PC-9 (cell line): Measurements from ENCODE around the gene EPB41L4B. TPM values are rescaled to one million over a fixed set of nuclear protein-coding genes. Genes with fewer than 3 reads are reported as not detected.

Experiments used
- BruUV-seq: library from RNA; stranded (reverse); fragments of 400-500 nt; replicated peaks from 2 replicates; lab custom pipeline; 2021; lab: Mats Ljungman, UMichigan
- CTCF ChIA-PET: fragments of 300-600 bp; sonication (Branson Sonifier 250); formaldehyde crosslinking; loops from one replicate; lab custom pipeline; 2022; ENCODE audit warnings: antibody characterized with exemption; lab: Charles Lee
- POLR2A ChIA-PET: fragments of 300-600 bp; sonication (Branson Sonifier 250); formaldehyde crosslinking; loops from one replicate; lab custom pipeline; 2022; ENCODE audit warnings: antibody characterized with exemption; ENCODE audit not compliant: unreplicated experiment; lab: Charles Lee
- DNase-seq, 2 experiments: peaks; one replicate each; pipeline versions ENCODE4 v3.0.0 to v3.0.0-alpha.2; 2015 to 2022; ENCODE audit warnings: mixed read lengths in 1 of 2
- H2AFZ ChIP-seq: fragments of 200-600 bp; sonication (generic); 2 replicates; pipeline ENCODE4 v1.8.1; 2017; ENCODE audit warnings: antibody characterized with exemption
- H3F3A ChIP-seq: fragments of 200-600 bp; sonication (generic); 2 replicates; pipeline ENCODE4 v1.8.1; 2017; ENCODE audit warnings: antibody characterized with exemption, mild to moderate bottlenecking, low read depth; ENCODE audit not compliant: insufficient read depth
- H3K27ac ChIP-seq: fragments of 200-600 bp; sonication (generic); 2 replicates; pipeline ENCODE4 v1.6.1; 2016; ENCODE audit warnings: mixed run types
- H3K27me3 ChIP-seq: fragments of 200-600 bp; sonication (generic); 2 replicates; pipeline ENCODE4 v1.6.1; 2016; ENCODE audit warnings: low read depth, mixed run types; ENCODE audit not compliant: insufficient read depth
- H3K36me3 ChIP-seq: fragments of 200-600 bp; sonication (generic); 2 replicates; pipeline ENCODE4 v1.6.1; 2016; ENCODE audit warnings: low read depth, mixed run types
- H3K4me1 ChIP-seq: fragments of 200-600 bp; sonication (generic); replicated peaks from 2 replicates; pipeline ENCODE4 v1.6.1; 2016; ENCODE audit warnings: mixed run types; ENCODE audit not compliant: insufficient read depth
- H3K4me2 ChIP-seq: fragments of 200-600 bp; sonication (generic); 2 replicates; pipeline ENCODE4 v1.6.1; 2017; ENCODE audit warnings: mixed run types
- H3K4me3 ChIP-seq: fragments of 200-600 bp; sonication (generic); 2 replicates; pipeline ENCODE4 v1.6.1; 2016; ENCODE audit warnings: mixed run types
- H3K79me2 ChIP-seq: fragments of 200-600 bp; sonication (generic); 2 replicates; pipeline ENCODE4 v1.6.1; 2017; ENCODE audit warnings: low read depth, mixed run types
- H3K9me2 ChIP-seq: fragments of 200-600 bp; sonication (generic); 2 replicates; pipeline ENCODE4 v1.8.1; 2017; ENCODE audit warnings: mild to moderate bottlenecking; ENCODE audit not compliant: insufficient read depth
- H3K9me3 ChIP-seq: fragments of 200-600 bp; sonication (generic); 2 replicates; pipeline ENCODE4 v1.8.1; 2016; ENCODE audit warnings: low read depth; ENCODE audit not compliant: insufficient read depth
- H4K20me1 ChIP-seq: fragments of 200-600 bp; sonication (generic); 2 replicates; pipeline ENCODE4 v1.8.1; 2017; ENCODE audit not compliant: insufficient read depth
- CTCF ChIP-seq: fragments of 200-600 bp; sonication (generic); conservative IDR thresholded peaks from 2 replicates; pipeline ENCODE4 v1.6.1; 2017; ENCODE audit warnings: mixed run types, antibody characterized with exemption, mild to moderate bottlenecking, moderate library complexity
- EZH2 ChIP-seq: fragments of 200-600 bp; sonication (generic); IDR thresholded peaks from 2 replicates; pipeline ENCODE4 v1.8.0; 2017; ENCODE audit warnings: antibody characterized with exemption, low read depth
- intact Hi-C: fragments of 100-400 bp; cut with micrococcal nuclease; formaldehyde crosslinking; loops from one replicate; pipeline ENCODE4 v1.10.0; 2022; ENCODE audit not compliant: unreplicated experiment
- total RNA-seq: library from RNA; stranded (reverse); gene quantifications from 2 replicates; pipeline ENCODE4 v1.2.3, GENCODE V29; 2021

Gene EPB41L4B
- total RNA-seq, 1 experiment from 2014 or later, result 4.2 TPM

- CTCF ChIA-PET, result interaction anchor here (0.9 kb wide), 1 partner anchor 74 kb away, joined by 4 read pairs; no protein-coding TSS in a partner anchor
- Histone ChIP-seq H2AFZ (no peak overlapping the region), H3K27ac (no peak overlapping the region), H3K27me3 (no peaks in the 10 kb centered on the region), H3K36me3 (no peaks in the 10 kb centered on the region), H3K4me1 (peaks cover 16% of the 10 kb centered on the region; the same call in 1 of the 2 replicates), H3K9me3 (no peaks in the 10 kb centered on the region), H3K4me3 (no peak overlapping the region), H4K20me1 (no peaks in the 10 kb centered on the region), H3K9me2 (no peaks in the 10 kb centered on the region), H3F3A (peaks cover 5% of the 10 kb centered on the region; the same call in 1 of the 2 replicates), H3K4me2 (no peak overlapping the region), H3K79me2 (no peaks in the 10 kb centered on the region)
- no TSS peak for BruUV-seq
- no peak for DNase-seq
- POLR2A ChIA-PET, result no interaction called here
- intact Hi-C loops, result no loop called here
- TF ChIP-seq CTCF (no peak), EZH2 (no peak)
Measured at GRCh38 chr9:109242741-109243140, 78.1 kb downstream of the EPB41L4B start.

GRCh38 chr9:109242014-109242413 lies 78.8 kb downstream of the EPB41L4B start:
- H2AFZ ChIP-seq, result no peak overlapping the region
- H3K36me3 ChIP-seq, result no peaks in the 10 kb centered on the region
- peaks cover 5% of the 10 kb centered on the region; the same call in 1 of the 2 replicates for H3F3A ChIP-seq
- no peaks in the 10 kb centered on the region for H3K9me2 ChIP-seq
- no peaks in the 10 kb centered on the region for H3K79me2 ChIP-seq
- H3K4me3 ChIP-seq, result no peak overlapping the region
- no peaks in the 10 kb centered on the region for H3K9me3 ChIP-seq
- TF ChIP-seq CTCF (no peak), EZH2 (no peak)
- ChIA-PET POLR2A (no interaction called here), CTCF (interaction anchor here (0.9 kb wide), 1 partner anchor 74 kb away, joined by 4 read pairs; no protein-coding TSS in a partner anchor)
- DNase-seq, result no peak
- H3K4me2 ChIP-seq, result no peak overlapping the region
- H4K20me1 ChIP-seq, result no peaks in the 10 kb centered on the region
- no TSS peak for BruUV-seq
- H3K4me1 ChIP-seq, result peaks cover 13% of the 10 kb centered on the region; the same call in 1 of the 2 replicates
- no peaks in the 10 kb centered on the region for H3K27me3 ChIP-seq
- no peak overlapping the region for H3K27ac ChIP-seq
- intact Hi-C loops, result no loop called here

- H3K4me2 ChIP-seq, result no peak overlapping the region
- no peaks in the 10 kb centered on the region for H3K9me3 ChIP-seq
- DNase-seq, result no peak
- ChIA-PET POLR2A (no interaction called here), CTCF (no interaction called here)
- H3F3A ChIP-seq, result peaks cover 5% of the 10 kb centered on the region; the same call in 1 of the 2 replicates
- no peak for TF ChIP-seq CTCF
- TF ChIP-seq EZH2, result no peak
- no peak overlapping the region for H3K27ac ChIP-seq
- H3K79me2 ChIP-seq, result no peaks in the 10 kb centered on the region
- H3K4me1 ChIP-seq, result peaks cover 13% of the 10 kb centered on the region; the same call in 1 of the 2 replicates
- H2AFZ ChIP-seq, result no peak overlapping the region
- H3K9me2 ChIP-seq, result no peaks in the 10 kb centered on the region
- H3K27me3 ChIP-seq, result no peaks in the 10 kb centered on the region
- H4K20me1 ChIP-seq, result no peaks in the 10 kb centered on the region
- BruUV-seq, result no TSS peak
- no peaks in the 10 kb centered on the region for H3K36me3 ChIP-seq
- no peak overlapping the region for H3K4me3 ChIP-seq
- intact Hi-C loops, result no loop called here
Measured at GRCh38 chr9:109241207-109241606, 79.7 kb downstream of the EPB41L4B start.
